Measurements from ENCODE around the gene SCP2D1.

DNA sequence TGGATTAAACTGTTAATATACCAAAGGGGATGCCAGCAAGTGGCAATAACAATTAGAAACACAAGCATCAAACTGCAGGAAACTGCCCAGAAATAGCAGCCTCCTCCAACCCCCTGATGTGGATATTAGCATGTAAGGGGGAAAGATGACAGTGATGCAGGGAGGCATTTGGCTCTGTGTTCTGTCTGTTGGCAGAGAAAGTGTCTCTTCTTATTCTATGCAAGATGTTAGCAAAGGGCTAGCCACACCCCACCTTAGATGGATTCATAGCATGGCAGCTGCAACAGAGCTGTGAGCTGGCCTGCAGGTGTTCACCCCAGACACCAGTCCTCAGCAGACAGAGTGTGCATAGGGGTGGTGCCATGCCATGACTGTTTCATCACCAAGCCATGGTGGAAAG lies 38.0 kb downstream of the SCP2D1 start:
- TF ChIP-seq CTCF (conservative IDR thresholded peaks at IDR 0.05 in 1 of 2, IDR thresholded peaks at IDR 0.05 in 1 of 2; ENCODE audit: extremely low read depth in 1 of 2, insufficient read depth in 1 of 2, low read depth in 1 of 2, low read length in 2 of 2) (no peak), EZH2 (IDR thresholded peaks at IDR 0.05; ENCODE audit: borderline replicate concordance, low read length) (no peak)
